OCI-M1 (cell line): ENCODE results near the gene PHLDB2.
A peak's percentile ranks its signal among the peaks of the same experiment; 100 is the strongest.

Source experiments
- DNase-seq: peaks from one replicate; lab custom pipeline; 2025; lab: John Stamatoyannopoulos, UW

PHLDB2 gene

GRCh38 chr3:111851511-111851954 lies 7.5 kb upstream of the PHLDB2 start:
- DNase-seq = no peak

GRCh38 chr3:111852540-111852939 lies 6.5 kb upstream of the PHLDB2 start:
- peak; percentile 12 for DNase-seq

- DNase-seq = no peak
Measured at GRCh38 chr3:111853068-111853467, 6.0 kb upstream of the PHLDB2 start.

GRCh38 chr3:111854990-111855389 lies 4.1 kb upstream of the PHLDB2 start:
- no peak for DNase-seq

- no peak for DNase-seq
Measured at GRCh38 chr3:111856501-111856900, 2.6 kb upstream of the PHLDB2 start.

GRCh38 chr3:111857474-111857873 lies 1.6 kb upstream of the PHLDB2 start:
- DNase-seq = no peak

GRCh38 chr3:111858642-111859041 lies 423 bp upstream of the PHLDB2 start:
- no peak for DNase-seq

- peak; percentile 52 for DNase-seq
Measured at GRCh38 chr3:111859974-111860859, 1.2 kb downstream of the PHLDB2 start.

GRCh38 chr3:111861391-111861790 lies 2.3 kb downstream of the PHLDB2 start:
- no peak for DNase-seq

- DNase-seq = no peak
Measured at GRCh38 chr3:111862415-111862814, 3.4 kb downstream of the PHLDB2 start.

GRCh38 chr3:111862974-111863373 lies 3.9 kb downstream of the PHLDB2 start:
- no peak for DNase-seq

- no peak for DNase-seq
Measured at GRCh38 chr3:111863942-111864694, 5.1 kb downstream of the PHLDB2 start.

- no peak for DNase-seq
Measured at GRCh38 chr3:111864821-111865656, 6.0 kb downstream of the PHLDB2 start.

GRCh38 chr3:111867889-111868426 lies 8.9 kb downstream of the PHLDB2 start:
- no peak for DNase-seq

- DNase-seq = no peak
Measured at GRCh38 chr3:111870620-111871019, 11.6 kb downstream of the PHLDB2 start.

- no peak for DNase-seq
Measured at GRCh38 chr3:111871809-111872623, 13.0 kb downstream of the PHLDB2 start.

- DNase-seq = no peak
Measured at GRCh38 chr3:111872979-111873378, 13.9 kb downstream of the PHLDB2 start.

GRCh38 chr3:111874177-111874820 lies 15.2 kb downstream of the PHLDB2 start:
- DNase-seq = no peak

- no peak for DNase-seq
Measured at GRCh38 chr3:111881480-111881879, 22.4 kb downstream of the PHLDB2 start.

- no peak for DNase-seq
Measured at GRCh38 chr3:111882194-111882593, 23.1 kb downstream of the PHLDB2 start.

GRCh38 chr3:111882799-111883198 lies 23.7 kb downstream of the PHLDB2 start:
- no peak for DNase-seq
